Subcutaneous abdominal adipose tissue (tissue), 5 donors: ENCODE data around the gene TRUB2.
"Not testable (repeated sequence)": the region's sequence is repeated elsewhere in the genome, so short reads cannot be mapped to it uniquely, and the experiment has no call there.

Experiments
- H3K27ac ChIP-seq: one replicate; pipeline ENCODE4 v1.7.0; 2013; ENCODE audit warnings: low read depth, mild to moderate bottlenecking, inconsistent platforms, low read length, moderate library complexity
- H3K27me3 ChIP-seq, 5 donors: one replicate each; pipeline ENCODE4 v1.7.0; 2013; ENCODE audit warnings: low read length in 5 of 5, inconsistent platforms in 1 of 5; ENCODE audit not compliant: control insufficient read depth in 5 of 5, insufficient read depth in 4 of 5
- H3K36me3 ChIP-seq, 5 donors: one replicate each; pipeline ENCODE4 v1.7.0; 2013; ENCODE audit warnings: low read length in 5 of 5; ENCODE audit not compliant: control insufficient read depth in 5 of 5, insufficient read depth in 5 of 5
- H3K4me1 ChIP-seq, 5 donors: one replicate each; pipeline ENCODE4 v1.7.0; 2013; ENCODE audit warnings: low read length in 5 of 5, mild to moderate bottlenecking in 3 of 5, moderate library complexity in 1 of 5; ENCODE audit not compliant: control insufficient read depth in 5 of 5, insufficient read depth in 5 of 5
- H3K4me3 ChIP-seq, 5 donors: one replicate each; pipeline ENCODE4 v1.7.0; 2013; ENCODE audit warnings: low read length in 5 of 5, low read depth in 1 of 5
- H3K9ac ChIP-seq, 5 donors: one replicate each; pipeline ENCODE4 v1.7.0; 2013; ENCODE audit warnings: low read length in 5 of 5, mild to moderate bottlenecking in 4 of 5, moderate library complexity in 3 of 5
- H3K9me3 ChIP-seq, 5 donors: one replicate each; pipeline ENCODE4 v1.7.0; 2013; ENCODE audit warnings: low read length in 5 of 5; ENCODE audit not compliant: control insufficient read depth in 5 of 5
- donor health status: healthy.
- donor health status: healthy.
- donor health status: healthy.
- donor health status: healthy.
- donor health status: healthy.

Gene TRUB2

DNA sequence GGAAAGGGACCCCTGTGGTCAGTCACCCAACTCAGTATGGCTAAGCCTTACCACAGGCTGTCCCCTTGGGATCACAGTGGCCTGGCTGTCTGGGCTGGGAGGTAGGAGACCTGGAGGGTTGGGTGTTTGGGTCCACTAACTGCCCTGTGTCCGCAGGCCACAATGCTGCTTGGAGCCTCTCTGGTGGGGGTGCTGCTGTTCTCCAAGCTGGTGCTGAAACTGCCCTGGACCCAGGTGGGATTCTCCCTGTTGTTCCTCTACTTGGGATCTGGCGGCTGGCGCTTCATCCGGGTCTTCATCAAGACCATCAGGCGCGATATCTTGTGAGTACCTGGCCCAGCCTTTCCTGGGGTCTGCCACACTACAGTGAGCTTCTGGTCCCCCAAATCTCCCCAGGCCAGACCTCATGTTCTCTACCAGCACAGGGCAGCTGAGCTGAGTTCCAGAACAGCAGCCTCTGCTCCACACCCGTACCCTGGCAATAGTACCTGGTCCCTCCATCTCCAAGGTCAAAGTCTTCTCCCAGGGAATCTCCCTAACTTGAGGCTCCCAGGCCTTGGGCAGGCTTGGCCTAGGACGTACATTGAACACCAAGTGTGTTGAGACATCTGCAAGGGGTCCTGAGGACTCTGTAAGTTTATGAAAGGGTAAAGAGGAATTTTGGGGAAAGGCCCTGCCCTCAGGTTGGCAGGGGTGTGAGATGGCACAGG is 20.9 kb upstream of the TRUB2 start:
- Histone ChIP-seq H3K27me3 (no peaks in the 10 kb centered on the region), H3K9ac (no peak overlapping the region), H3K27ac (no peak overlapping the region), H3K4me1 (peaks cover 3 to 17% (median 15%) of the 10 kb centered on the region in 5 donors), H3K36me3 (peaks cover 4 to 50% (median 42%) of the 10 kb centered on the region in 5 donors), H3K4me3 (no peak overlapping the region), H3K9me3 (no peaks in the 10 kb centered on the region)

DNA sequence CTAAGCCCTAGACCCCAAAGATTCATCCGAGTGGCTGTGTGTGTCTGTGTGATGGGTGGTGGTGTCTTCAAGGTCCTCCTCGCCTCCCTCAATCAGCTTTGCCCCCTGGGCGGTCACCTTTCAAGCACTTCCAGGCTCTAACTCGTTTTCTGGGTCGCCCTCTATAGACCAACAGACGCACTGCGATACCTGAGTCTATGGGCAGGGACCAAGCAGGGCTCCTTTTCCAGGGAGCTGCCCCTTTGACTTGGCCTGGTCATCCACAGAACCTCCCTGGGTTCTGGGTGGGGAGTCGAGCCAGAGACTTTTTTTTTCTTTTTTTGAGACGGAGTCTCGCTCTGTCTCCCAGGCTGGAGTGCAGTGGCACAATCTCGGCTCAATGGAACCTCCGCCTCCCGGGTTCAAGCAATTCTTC is 19.2 kb upstream of the TRUB2 start:
- H3K9ac ChIP-seq, result peak overlapping the region; percentile 66 to 85 (median 80)
- H3K36me3 ChIP-seq, result peaks cover 0 to 36% (median 29%) of the 10 kb centered on the region in 5 donors
- H3K27ac ChIP-seq, result no peak overlapping the region
- H3K9me3 ChIP-seq, result no peaks in the 10 kb centered on the region
- H3K4me1 ChIP-seq, result peaks cover 3 to 17% (median 15%) of the 10 kb centered on the region in 5 donors
- H3K4me3 ChIP-seq, result peak overlapping the region; percentile 71 to 84 (median 79)
- H3K27me3 ChIP-seq, result no peaks in the 10 kb centered on the region

DNA sequence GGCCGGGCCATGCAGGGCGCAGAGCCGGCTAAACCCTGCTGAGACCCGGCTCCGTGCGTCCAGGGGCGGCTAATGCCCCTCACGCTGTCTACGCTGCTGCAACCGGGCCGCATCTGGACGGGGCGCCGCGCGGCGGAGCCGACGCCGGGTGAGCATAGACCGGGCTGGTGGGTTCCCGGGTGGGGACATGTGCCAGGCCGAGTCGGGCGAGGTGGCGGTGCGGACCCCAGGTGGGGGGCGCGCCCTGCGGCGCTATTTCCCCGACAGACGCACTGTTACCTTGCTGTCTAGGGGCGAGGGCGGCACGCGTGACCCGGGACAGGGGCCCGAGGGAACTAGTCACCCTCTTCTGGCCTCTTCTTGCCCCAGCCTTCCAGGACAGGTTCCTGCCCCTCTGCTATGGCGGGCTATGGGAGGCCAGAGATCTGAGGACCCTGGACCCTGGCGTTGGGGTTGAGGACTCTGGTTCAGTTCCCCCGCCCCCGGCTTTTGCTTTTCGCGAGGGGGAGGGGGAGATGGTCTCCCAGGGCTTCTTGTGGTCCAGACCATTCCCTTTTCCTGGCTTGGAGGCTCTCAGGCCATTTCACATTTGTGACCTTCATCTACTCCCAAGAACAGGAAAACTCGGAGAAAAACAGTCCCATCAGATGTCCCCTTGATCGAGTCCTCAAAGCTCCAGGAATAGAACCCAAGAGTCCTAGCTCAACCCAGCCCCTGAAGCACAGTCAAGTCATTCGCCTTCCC is 18.6 kb upstream of the TRUB2 start:
- Histone ChIP-seq H3K4me1 (peaks cover 3 to 17% (median 15%) of the 10 kb centered on the region in 5 donors), H3K4me3 (peak overlapping the region; percentile 71 to 84 (median 79)), H3K36me3 (peaks cover 0 to 32% (median 28%) of the 10 kb centered on the region in 5 donors), H3K27ac (no peak overlapping the region), H3K27me3 (no peaks in the 10 kb centered on the region), H3K9ac (peak overlapping the region; percentile 66 to 85 (median 80)), H3K9me3 (no peaks in the 10 kb centered on the region)

DNA sequence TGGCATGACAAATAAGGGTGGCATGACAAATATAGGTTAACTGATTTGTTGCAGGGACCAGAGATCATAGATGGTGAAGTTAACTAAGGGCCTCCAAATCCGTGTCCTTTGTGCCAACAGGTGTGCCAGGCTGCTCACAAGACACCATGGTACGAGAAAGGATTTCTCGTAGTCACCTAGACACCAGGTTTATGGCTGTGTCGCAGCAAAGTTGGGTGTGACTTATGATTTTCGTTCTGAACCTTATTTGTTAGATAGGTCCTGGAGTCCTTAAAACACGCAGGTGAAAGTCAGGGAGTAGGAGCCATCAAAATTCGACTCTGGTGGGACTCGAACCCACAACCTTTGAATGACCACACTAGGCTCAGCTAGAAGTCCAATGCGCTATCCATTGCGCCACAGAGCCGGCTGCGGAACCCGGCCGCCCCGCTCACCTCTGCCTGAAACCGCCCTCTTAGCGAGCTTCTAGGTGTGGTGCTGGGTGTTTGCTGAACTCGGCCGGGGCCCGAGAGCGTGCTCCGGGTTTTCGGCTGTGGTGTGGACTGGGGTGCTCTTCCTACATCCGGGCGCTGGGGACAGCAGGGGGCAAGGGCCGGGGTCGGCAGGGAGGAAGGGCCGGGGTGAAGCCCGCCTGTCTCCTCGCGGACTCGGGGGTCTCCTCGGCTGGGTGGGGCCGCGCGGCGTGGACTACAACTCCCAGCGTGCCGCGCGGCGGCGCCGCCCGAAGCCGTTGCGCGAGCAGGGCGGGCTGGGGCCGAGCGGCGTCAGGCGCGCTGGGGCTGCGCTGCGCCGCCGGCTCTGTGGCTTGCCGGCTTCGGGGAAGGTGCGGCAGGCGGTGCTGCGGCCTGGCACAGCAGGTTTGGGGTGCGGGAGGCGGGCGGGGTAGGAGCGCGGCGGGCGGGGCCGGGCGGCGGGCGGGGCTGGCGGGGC is 17.8 kb upstream of the TRUB2 start, which contains the start of gene SLC27A4:
Gene SLC27A4 (plus strand): TSS at position 767 of the 930 bp plus-strand sequence. CDS start 2,606 bp downstream, outside the sequence.
- peaks cover 0 to 24% (median 20%) of the 10 kb centered on the region in 5 donors for H3K36me3 ChIP-seq
- peaks cover 3 to 17% (median 15%) of the 10 kb centered on the region in 5 donors for H3K4me1 ChIP-seq
- H3K9ac ChIP-seq, result peak within 1 kb of the TSS; percentile 70 to 85 (median 80)
- H3K27ac ChIP-seq, result no peak within 1 kb of the TSS
- peak within 1 kb of the TSS; percentile 71 to 84 (median 79) for H3K4me3 ChIP-seq
- H3K27me3 ChIP-seq, result no peaks in the 10 kb centered on the region
- no peaks in the 10 kb centered on the region for H3K9me3 ChIP-seq

DNA sequence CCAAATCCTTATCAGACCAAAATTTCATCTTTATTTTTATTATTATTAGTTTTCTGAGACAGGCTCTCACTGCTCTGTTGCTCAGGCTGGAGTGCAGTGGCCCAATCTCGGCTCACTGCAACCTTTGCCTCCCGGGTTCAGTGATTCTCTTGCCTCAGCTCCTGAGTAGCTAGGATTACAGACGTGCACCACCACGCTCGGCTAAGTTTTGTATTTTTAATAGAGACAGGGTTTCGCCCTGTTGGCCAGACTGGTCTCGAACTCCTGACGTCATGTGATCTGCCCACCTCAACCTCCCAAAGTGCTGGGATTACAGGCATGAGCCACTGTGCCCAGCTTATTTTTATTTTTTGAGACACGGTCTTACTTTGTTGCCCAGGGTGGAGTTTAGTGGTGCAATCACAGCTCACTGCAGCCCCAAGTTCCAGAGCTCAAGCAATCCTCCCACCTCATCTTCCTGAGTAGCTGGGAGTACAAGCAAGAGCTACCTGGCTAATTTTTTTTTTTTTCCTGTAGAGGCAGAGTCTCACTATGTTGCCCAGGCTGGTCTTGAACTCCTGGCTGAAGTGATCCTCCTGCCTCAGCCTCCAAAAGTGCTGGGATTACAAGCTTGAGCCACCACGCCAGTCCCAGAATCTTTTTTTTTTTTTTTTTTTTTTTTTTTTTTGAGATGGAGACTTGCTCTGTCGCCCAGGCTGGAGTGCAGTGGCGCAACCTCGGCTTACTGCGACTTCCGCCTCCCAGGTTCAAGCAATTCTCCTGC is 16.8 kb upstream of the TRUB2 start:
- H3K36me3 ChIP-seq, result peaks cover 0 to 18% (median 11%) of the 10 kb centered on the region in 5 donors
- peaks cover 3 to 17% (median 15%) of the 10 kb centered on the region in 5 donors for H3K4me1 ChIP-seq
- H3K4me3 ChIP-seq, H3K27me3 ChIP-seq, H3K9me3 ChIP-seq, H3K9ac ChIP-seq, H3K27ac ChIP-seq: not testable (repeated sequence)

DNA sequence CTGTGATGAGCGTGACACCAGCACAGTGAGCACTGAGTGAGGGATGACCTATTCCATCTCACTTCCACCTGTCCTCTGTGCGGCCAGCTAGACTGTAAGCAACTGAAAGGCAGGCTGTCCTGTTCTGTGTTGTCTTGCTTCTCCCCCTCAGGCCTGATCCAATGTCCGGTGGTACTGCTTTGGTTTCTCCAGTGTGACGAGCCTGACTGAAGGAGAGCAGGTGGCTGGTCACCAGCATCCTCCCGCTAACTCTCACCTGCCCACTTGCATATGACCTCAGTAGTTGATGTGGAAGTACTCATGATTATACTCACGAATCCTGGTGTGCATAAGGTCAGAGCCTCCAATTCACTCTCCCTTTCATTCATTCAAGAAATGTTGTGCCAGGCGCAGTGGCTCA is 15.7 kb upstream of the TRUB2 start:
- no peaks in the 10 kb centered on the region for H3K27me3 ChIP-seq
- H3K9me3 ChIP-seq, result no peaks in the 10 kb centered on the region
- peaks cover 3 to 17% (median 15%) of the 10 kb centered on the region in 5 donors for H3K4me1 ChIP-seq
- peaks cover 0 to 18% (median 11%) of the 10 kb centered on the region in 5 donors for H3K36me3 ChIP-seq
- no peak overlapping the region for H3K9ac ChIP-seq
- no peak overlapping the region for H3K4me3 ChIP-seq
- H3K27ac ChIP-seq, result no peak overlapping the region

DNA sequence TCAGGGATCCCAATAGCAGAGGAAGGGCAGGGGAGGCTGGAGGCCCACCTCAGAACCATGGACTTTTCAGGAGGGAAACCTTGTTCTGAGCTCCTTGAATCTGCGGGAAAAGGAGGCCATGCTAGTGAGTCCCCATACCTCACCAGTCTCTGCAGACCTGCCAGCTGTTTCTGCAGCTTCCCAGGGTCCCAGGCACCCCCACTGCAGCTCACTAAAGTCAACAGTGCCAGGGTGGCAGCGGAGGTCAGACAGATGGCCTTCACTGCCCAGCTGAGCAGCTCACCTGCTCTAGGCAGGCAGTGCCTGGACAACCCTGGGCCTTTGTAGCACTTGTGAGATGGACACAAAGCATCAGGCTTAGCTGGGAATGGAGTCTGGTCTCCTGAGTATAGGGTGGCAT is 13.7 kb upstream of the TRUB2 start:
- no peak overlapping the region for H3K4me3 ChIP-seq
- H3K36me3 ChIP-seq, result peaks cover 0 to 27% (median 19%) of the 10 kb centered on the region in 5 donors
- no peaks in the 10 kb centered on the region for H3K9me3 ChIP-seq
- peaks cover 0 to 10% (median 9%) of the 10 kb centered on the region in 5 donors for H3K4me1 ChIP-seq
- no peak overlapping the region for H3K27ac ChIP-seq
- H3K9ac ChIP-seq, result no peak overlapping the region
- no peaks in the 10 kb centered on the region for H3K27me3 ChIP-seq

DNA sequence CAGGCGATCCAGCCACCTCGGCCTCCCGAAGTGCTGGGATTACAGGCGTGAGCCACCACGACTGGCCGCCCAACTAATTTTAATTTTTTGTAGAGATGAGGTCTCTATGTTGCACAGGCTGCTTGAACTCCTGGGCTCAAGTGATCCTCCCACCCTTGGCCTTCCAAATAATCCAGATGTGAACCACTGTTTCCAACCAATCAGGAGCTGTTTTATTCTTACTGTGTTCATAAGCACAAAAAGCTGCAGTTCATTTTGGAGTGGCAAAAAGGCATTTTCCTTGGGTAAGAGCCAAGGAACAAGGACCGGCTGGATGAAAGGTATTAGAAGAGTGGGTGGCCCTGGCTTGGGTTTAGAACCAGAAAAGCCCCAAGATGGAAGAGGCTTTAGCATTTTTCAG is 12.9 kb upstream of the TRUB2 start:
- Histone ChIP-seq H3K36me3 (peaks cover 0 to 27% (median 19%) of the 10 kb centered on the region in 5 donors), H3K9me3 (no peaks in the 10 kb centered on the region), H3K9ac (no peak overlapping the region), H3K4me1 (peaks cover 0 to 7% (median 6%) of the 10 kb centered on the region in 5 donors), H3K4me3 (no peak overlapping the region), H3K27me3 (no peaks in the 10 kb centered on the region), H3K27ac (no peak overlapping the region)

DNA sequence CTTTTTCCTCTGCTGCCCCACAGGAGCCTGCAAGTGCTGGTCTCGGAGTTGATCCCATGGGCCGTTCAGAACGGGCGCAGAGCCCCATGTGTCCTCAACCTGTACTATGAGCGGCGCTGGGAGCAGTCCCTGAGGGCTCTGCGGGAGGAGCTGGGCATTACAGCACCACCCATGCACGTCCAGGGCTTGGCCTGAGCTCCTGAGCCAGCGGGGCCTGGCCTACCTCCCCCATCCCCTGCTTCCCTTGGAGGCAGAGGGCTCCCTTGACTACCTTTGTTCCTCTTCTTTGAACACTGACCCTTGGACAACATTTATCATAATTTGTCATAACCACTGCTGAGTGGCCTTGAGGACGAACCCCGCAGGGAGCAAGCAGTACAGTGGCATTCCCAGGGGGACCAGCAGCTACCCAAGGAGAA is 11.2 kb upstream of the TRUB2 start:
- peaks cover 0 to 37% (median 23%) of the 10 kb centered on the region in 5 donors for H3K36me3 ChIP-seq

More for the DNA sequence above, 11.2 kb upstream of the TRUB2 start:
- no peaks in the 10 kb centered on the region for H3K27me3 ChIP-seq
- H3K9me3 ChIP-seq, result no peaks in the 10 kb centered on the region
- H3K27ac ChIP-seq, result no peak overlapping the region
- H3K4me3 ChIP-seq, result no peak overlapping the region
- H3K4me1 ChIP-seq, result no peaks in the 10 kb centered on the region
- H3K9ac ChIP-seq, result no peak overlapping the region
